Measurements from ENCODE around the gene CDH4.

DNA sequence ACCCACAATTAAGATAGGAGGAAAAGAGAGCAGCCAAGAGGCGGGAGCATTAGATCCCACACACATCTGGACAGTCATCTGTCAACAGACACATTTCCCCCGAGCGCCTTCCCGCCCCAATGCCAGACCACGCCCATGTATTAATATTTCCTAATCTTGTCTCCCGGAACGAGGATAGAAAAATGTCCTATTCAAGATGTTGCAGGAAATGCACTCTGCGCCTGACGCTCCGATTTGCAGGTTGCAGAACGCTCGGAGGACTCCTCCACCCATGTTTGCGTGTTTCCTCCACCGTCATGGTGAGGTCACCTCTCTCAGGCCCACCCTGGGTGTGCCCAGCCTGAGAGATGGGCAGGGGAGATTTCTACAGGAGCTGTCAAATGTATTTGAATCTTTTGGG lies 598.4 kb downstream of the CDH4 start:
- TF ChIP-seq, protein P1, sequence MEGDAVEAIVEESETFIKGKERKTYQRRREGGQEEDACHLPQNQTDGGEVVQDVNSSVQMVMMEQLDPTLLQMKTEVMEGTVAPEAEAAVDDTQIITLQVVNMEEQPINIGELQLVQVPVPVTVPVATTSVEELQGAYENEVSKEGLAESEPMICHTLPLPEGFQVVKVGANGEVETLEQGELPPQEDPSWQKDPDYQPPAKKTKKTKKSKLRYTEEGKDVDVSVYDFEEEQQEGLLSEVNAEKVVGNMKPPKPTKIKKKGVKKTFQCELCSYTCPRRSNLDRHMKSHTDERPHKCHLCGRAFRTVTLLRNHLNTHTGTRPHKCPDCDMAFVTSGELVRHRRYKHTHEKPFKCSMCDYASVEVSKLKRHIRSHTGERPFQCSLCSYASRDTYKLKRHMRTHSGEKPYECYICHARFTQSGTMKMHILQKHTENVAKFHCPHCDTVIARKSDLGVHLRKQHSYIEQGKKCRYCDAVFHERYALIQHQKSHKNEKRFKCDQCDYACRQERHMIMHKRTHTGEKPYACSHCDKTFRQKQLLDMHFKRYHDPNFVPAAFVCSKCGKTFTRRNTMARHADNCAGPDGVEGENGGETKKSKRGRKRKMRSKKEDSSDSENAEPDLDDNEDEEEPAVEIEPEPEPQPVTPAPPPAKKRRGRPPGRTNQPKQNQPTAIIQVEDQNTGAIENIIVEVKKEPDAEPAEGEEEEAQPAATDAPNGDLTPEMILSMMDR (IDR thresholded peaks at IDR 0.05; ENCODE audit: insufficient read depth, low read depth, low read length) = no peak
- TF ChIP-seq EZH2 (IDR thresholded peaks at IDR 0.05; ENCODE audit: insufficient read depth, low read length) = no peak

Measured in astrocyte (in vitro differentiated cells and primary cell).